Measurements from ENCODE around the gene ACTR5. TPM values are rescaled to one million over a fixed set of nuclear protein-coding genes. Genes with fewer than 3 reads are reported as not detected.

The ACTR5 gene
- total RNA-seq, 1 experiment from 2014 or later, result 12.9 TPM

GRCh38 chr20:38703526-38703925, 44.7 kb upstream of the ACTR5 start:
- Mint-ChIP-seq H3K27ac (ENCODE audit: unreplicated experiment) (no peak overlapping the region), H3K9me3 (ENCODE audit: low read depth, unreplicated experiment) (no peaks in the 10 kb centered on the region), H3K4me1 (ENCODE audit: low read depth, unreplicated experiment) (no peaks in the 10 kb centered on the region), H3K36me3 (ENCODE audit: insufficient read depth, unreplicated experiment) (no peaks in the 10 kb centered on the region), H3K4me3 (ENCODE audit: low read depth, unreplicated experiment) (no peak overlapping the region), H3K27me3 (ENCODE audit: unreplicated experiment) (peaks cover 27% of the 10 kb centered on the region)
- no TSS peak for BruUV-seq (replicated peaks)
- no peak for TF ChIP-seq CTCF (IDR thresholded peaks at IDR 0.05; ENCODE audit: unreplicated experiment)
- no peak for DNase-seq
- intact Hi-C loops (cut with micrococcal nuclease; ENCODE audit: unreplicated experiment), result no loop called here
- CTCF ChIA-PET, result interaction anchor here (0.6 kb wide), 1 partner anchor 979 kb away, joined by 3 read pairs; no protein-coding TSS in a partner anchor

GRCh38 chr20:38704136-38704535, 44.1 kb upstream of the ACTR5 start:
- H3K9me3 Mint-ChIP-seq (ENCODE audit: low read depth, unreplicated experiment), result no peaks in the 10 kb centered on the region
- H3K4me1 Mint-ChIP-seq (ENCODE audit: low read depth, unreplicated experiment), result no peaks in the 10 kb centered on the region
- no peak overlapping the region for H3K27ac Mint-ChIP-seq (ENCODE audit: unreplicated experiment)
- peaks cover 33% of the 10 kb centered on the region for H3K27me3 Mint-ChIP-seq (ENCODE audit: unreplicated experiment)
- intact Hi-C loops (cut with micrococcal nuclease; ENCODE audit: unreplicated experiment), result no loop called here
- H3K4me3 Mint-ChIP-seq (ENCODE audit: low read depth, unreplicated experiment), result no peak overlapping the region
- CTCF ChIA-PET, result no interaction called here
- no TSS peak for BruUV-seq (replicated peaks)
- TF ChIP-seq CTCF (IDR thresholded peaks at IDR 0.05; ENCODE audit: unreplicated experiment), result no peak
- no peak for DNase-seq
- H3K36me3 Mint-ChIP-seq (ENCODE audit: insufficient read depth, unreplicated experiment), result no peaks in the 10 kb centered on the region

GRCh38 chr20:38706509-38706908, 41.8 kb upstream of the ACTR5 start:
- no TSS peak for BruUV-seq (replicated peaks)
- no peak overlapping the region for H3K27ac Mint-ChIP-seq (ENCODE audit: unreplicated experiment)
- no peaks in the 10 kb centered on the region for H3K9me3 Mint-ChIP-seq (ENCODE audit: low read depth, unreplicated experiment)
- CTCF ChIA-PET, result no interaction called here
- H3K4me1 Mint-ChIP-seq (ENCODE audit: low read depth, unreplicated experiment), result no peaks in the 10 kb centered on the region
- H3K27me3 Mint-ChIP-seq (ENCODE audit: unreplicated experiment), result peaks cover 52% of the 10 kb centered on the region
- intact Hi-C loops (cut with micrococcal nuclease; ENCODE audit: unreplicated experiment), result no loop called here
- no peaks in the 10 kb centered on the region for H3K36me3 Mint-ChIP-seq (ENCODE audit: insufficient read depth, unreplicated experiment)
- DNase-seq, result no peak
- no peak for TF ChIP-seq CTCF (IDR thresholded peaks at IDR 0.05; ENCODE audit: unreplicated experiment)
- H3K4me3 Mint-ChIP-seq (ENCODE audit: low read depth, unreplicated experiment), result no peak overlapping the region

- intact Hi-C loops (cut with micrococcal nuclease; ENCODE audit: unreplicated experiment), result no loop called here
- H3K9me3 Mint-ChIP-seq (ENCODE audit: low read depth, unreplicated experiment), result no peaks in the 10 kb centered on the region
- no peak overlapping the region for H3K4me3 Mint-ChIP-seq (ENCODE audit: low read depth, unreplicated experiment)
- no peaks in the 10 kb centered on the region for H3K4me1 Mint-ChIP-seq (ENCODE audit: low read depth, unreplicated experiment)
- H3K27me3 Mint-ChIP-seq (ENCODE audit: unreplicated experiment), result peaks cover 90% of the 10 kb centered on the region
- BruUV-seq (replicated peaks), result no TSS peak
- CTCF ChIA-PET, result no interaction called here
- no peak for TF ChIP-seq CTCF (IDR thresholded peaks at IDR 0.05; ENCODE audit: unreplicated experiment)
- H3K27ac Mint-ChIP-seq (ENCODE audit: unreplicated experiment), result no peak overlapping the region
- no peaks in the 10 kb centered on the region for H3K36me3 Mint-ChIP-seq (ENCODE audit: insufficient read depth, unreplicated experiment)
- DNase-seq, result no peak
Observed at GRCh38 chr20:38714308-38714707, 34.0 kb upstream of the ACTR5 start.
